Esophagus (tissue), 2 donors: Measurements from ENCODE around the gene FKBP9. TPM values are rescaled to one million over a fixed set of nuclear protein-coding genes. Genes with fewer than 3 reads are reported as not detected.
A peak's percentile ranks its signal among the peaks of the same experiment; 100 is the strongest.
"Not testable (repeated sequence)": the region's sequence is repeated elsewhere in the genome, so short reads cannot be mapped to it uniquely, and the experiment has no call there.

Source experiments
- H3K27ac ChIP-seq, 2 donors: one replicate each; pipeline ENCODE4 v1.5.1; 2013; ENCODE audit warnings: low read depth in 2 of 2, mild to moderate bottlenecking in 2 of 2, inconsistent platforms in 1 of 2, low read length in 1 of 2, moderate library complexity in 1 of 2
- H3K27me3 ChIP-seq, 2 donors: one replicate each; pipeline ENCODE4 v1.6.1; 2013; ENCODE audit warnings: low read length in 2 of 2, control low read depth in 1 of 2, mild to moderate bottlenecking in 1 of 2; ENCODE audit not compliant: insufficient read depth in 2 of 2, control insufficient read depth in 1 of 2
- H3K36me3 ChIP-seq, 2 donors: one replicate each; pipeline ENCODE4 v1.6.1; 2013; ENCODE audit warnings: low read length in 1 of 2; ENCODE audit not compliant: control insufficient read depth in 2 of 2, insufficient read depth in 2 of 2
- H3K4me1 ChIP-seq, 2 donors: one replicate each; pipeline ENCODE4 v1.6.1; 2013; ENCODE audit warnings: low read length in 1 of 2; ENCODE audit not compliant: control insufficient read depth in 2 of 2, insufficient read depth in 2 of 2
- H3K4me3 ChIP-seq, 2 donors: one replicate each; pipeline ENCODE4 v1.5.1; 2013; ENCODE audit warnings: low read length in 2 of 2, mild to moderate bottlenecking in 2 of 2, low read depth in 1 of 2, moderate library complexity in 1 of 2
- H3K9me3 ChIP-seq, 2 donors: one replicate each; pipeline ENCODE4 v1.6.1; 2013; ENCODE audit warnings: mild to moderate bottlenecking in 2 of 2, low read depth in 1 of 2, low read length in 1 of 2, moderate library complexity in 1 of 2; ENCODE audit not compliant: control insufficient read depth in 2 of 2, insufficient read depth in 1 of 2
- WGBS, 2 donors: extraction: QIAGEN DNeasy Blood & Tissue Kit; methylation state at CpG; one replicate each; pipeline ENCODE4 v1.1.7; 2013; 5-methylcytosine and 5-hydroxymethylcytosine counted together
- polyA plus RNA-seq, 2 donors: library from polyadenylated mRNA; stranded (reverse); fragments of 200-250 nt; gene quantifications; one replicate each; pipeline ENCODE4 v1.2.3, GENCODE V29; 2013
- donor health status: healthy with polysubstance abuse.
- donor health status: Bipolar disorder and iron deficiency.

FKBP9 gene
- polyA plus RNA-seq, 2 donors = 15.8 to 22.6 TPM

- H3K27me3 ChIP-seq, H3K9me3 ChIP-seq, H3K36me3 ChIP-seq, H3K27ac ChIP-seq, H3K4me3 ChIP-seq, H3K4me1 ChIP-seq: not testable (repeated sequence)
- 64 to 85% methylated on average over 2 of the region's 2 CpGs for WGBS, 2 donors
These were observed 19.9 kb downstream of the FKBP9 start for GRCh38 chr7:32977159-32977558.

- H3K4me1 ChIP-seq, H3K27me3 ChIP-seq, H3K4me3 ChIP-seq, H3K36me3 ChIP-seq, H3K27ac ChIP-seq, H3K9me3 ChIP-seq: not testable (repeated sequence)
- WGBS, 2 donors = 53 to 70% methylated on average over 6 of the region's 6 CpGs
These were observed 22.0 kb downstream of the FKBP9 start for GRCh38 chr7:32979246-32979645.

- H3K4me3 ChIP-seq, H3K9me3 ChIP-seq, H3K4me1 ChIP-seq, H3K27ac ChIP-seq, H3K36me3 ChIP-seq, H3K27me3 ChIP-seq: not testable (repeated sequence)
- no CpG with 5 or more reads among the region's 2 CpGs for WGBS, 2 donors
These were observed 22.7 kb downstream of the FKBP9 start for GRCh38 chr7:32979902-32980301.

- not testable (repeated sequence) for H3K9me3 ChIP-seq, H3K36me3 ChIP-seq, H3K27me3 ChIP-seq, H3K4me3 ChIP-seq, H3K4me1 ChIP-seq, H3K27ac ChIP-seq
- 72 to 74% methylated on average over 5 to 8 of the region's 8 CpGs for WGBS, 2 donors
These were observed 30.9 kb downstream of the FKBP9 start for GRCh38 chr7:32988148-32988547.

- not testable (repeated sequence) for H3K9me3 ChIP-seq, H3K27me3 ChIP-seq, H3K4me1 ChIP-seq, H3K36me3 ChIP-seq, H3K4me3 ChIP-seq
- WGBS, 2 donors = 28% methylated on average over 3 to 5 of the region's 5 CpGs
- peak overlapping the region in 1 of 2 donors; percentile 49 for H3K27ac ChIP-seq
These were observed 33.9 kb downstream of the FKBP9 start for GRCh38 chr7:32991068-32991585.

GRCh38 chr7:32991975-32992700 is 34.9 kb downstream of the FKBP9 start:
- H3K4me3 ChIP-seq, H3K27ac ChIP-seq, H3K9me3 ChIP-seq, H3K27me3 ChIP-seq, H3K4me1 ChIP-seq, H3K36me3 ChIP-seq: not testable (repeated sequence)
- 69 to 71% methylated on average over 9 of the region's 9 CpGs for WGBS, 2 donors

GRCh38 chr7:32992750-32993149 is 35.5 kb downstream of the FKBP9 start:
- not testable (repeated sequence) for H3K27ac ChIP-seq, H3K4me1 ChIP-seq, H3K27me3 ChIP-seq, H3K9me3 ChIP-seq, H3K4me3 ChIP-seq, H3K36me3 ChIP-seq
- WGBS, 2 donors = 51 to 70% methylated on average over 6 of the region's 6 CpGs

GRCh38 chr7:32997956-32998355 is 40.7 kb downstream of the FKBP9 start:
- H3K4me1 ChIP-seq, H3K36me3 ChIP-seq, H3K27me3 ChIP-seq, H3K9me3 ChIP-seq, H3K4me3 ChIP-seq: not testable (repeated sequence)
- 52 to 53% methylated on average over 2 to 3 of the region's 4 CpGs for WGBS, 2 donors
- peak overlapping the region in 1 of 2 donors; percentile 60 for H3K27ac ChIP-seq

GRCh38 chr7:32998361-32999171 is 41.3 kb downstream of the FKBP9 start:
- not testable (repeated sequence) for H3K4me3 ChIP-seq, H3K4me1 ChIP-seq, H3K36me3 ChIP-seq, H3K9me3 ChIP-seq, H3K27me3 ChIP-seq
- WGBS, 2 donors = 14% methylated on average over 13 to 14 of the region's 14 CpGs
- peak overlapping the region; percentile 39 to 60 for H3K27ac ChIP-seq

GRCh38 chr7:32999380-32999779 is 42.1 kb downstream of the FKBP9 start:
- not testable (repeated sequence) for H3K4me3 ChIP-seq, H3K4me1 ChIP-seq, H3K27me3 ChIP-seq, H3K27ac ChIP-seq, H3K9me3 ChIP-seq, H3K36me3 ChIP-seq
- WGBS, 2 donors = 38 to 64% methylated on average over 4 of the region's 4 CpGs
